IPS-18c (cell line): Measurements from ENCODE around the gene LY6G6F.
"Not testable (repeated sequence)": the region's sequence is repeated elsewhere in the genome, so short reads cannot be mapped to it uniquely, and the experiment has no call there.

Source experiments
- H3K4me3 ChIP-seq: 2 replicates; pipeline ENCODE4 v1.7.0; 2013; ENCODE audit warnings: low read depth, mild to moderate bottlenecking, low read length, moderate library complexity; ENCODE audit not compliant: insufficient read depth
- H3K9me3 ChIP-seq: one replicate; pipeline ENCODE4 v1.6.1; 2013; ENCODE audit warnings: mild to moderate bottlenecking, low read length, moderate library complexity; ENCODE audit not compliant: control insufficient read depth, insufficient read depth

Gene LY6G6F

DNA sequence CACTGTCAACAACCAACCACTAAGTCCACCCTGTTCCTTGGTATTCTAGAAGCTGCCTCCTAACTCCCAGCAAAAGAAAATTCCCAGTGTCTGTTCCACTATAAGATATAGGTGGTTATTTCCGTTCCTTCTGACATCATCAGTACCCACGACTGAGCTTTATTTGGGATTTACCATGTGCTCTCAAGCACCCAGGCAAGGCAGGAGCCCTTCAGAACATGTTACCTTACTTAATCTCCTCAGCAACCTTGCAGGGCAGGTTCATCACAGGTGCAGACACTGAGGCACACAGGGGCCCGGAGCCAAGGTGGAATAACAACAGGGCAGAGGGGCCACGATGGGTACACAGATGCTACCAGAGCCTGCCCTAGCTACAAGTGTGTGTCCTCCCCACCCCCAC lies 14.3 kb upstream of the LY6G6F start:
- Histone ChIP-seq H3K9me3 (peaks cover 4% of the 10 kb centered on the region), H3K4me3 (no peak overlapping the region)

DNA sequence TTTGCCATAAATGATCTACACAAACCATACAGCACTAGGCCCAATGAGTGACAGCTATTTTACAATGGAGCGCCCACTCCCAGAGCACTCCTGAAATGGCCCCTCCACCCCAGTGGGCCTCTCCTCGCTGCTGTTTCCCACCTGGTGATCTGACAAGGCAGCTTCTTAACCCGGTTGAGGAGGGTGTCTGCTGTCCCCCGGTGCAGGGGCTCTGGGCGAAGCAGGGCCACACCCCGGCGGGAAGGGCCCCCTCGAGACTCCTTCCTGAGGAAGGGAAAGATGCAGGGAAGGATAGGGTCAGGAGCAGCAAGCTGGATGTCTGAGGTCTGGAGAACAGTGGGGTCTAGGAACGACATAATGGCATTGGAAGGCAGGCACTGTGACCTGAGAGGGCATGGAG lies 13.8 kb upstream of the LY6G6F start:
- Histone ChIP-seq H3K4me3 (no peak overlapping the region), H3K9me3 (peaks cover 4% of the 10 kb centered on the region)

DNA sequence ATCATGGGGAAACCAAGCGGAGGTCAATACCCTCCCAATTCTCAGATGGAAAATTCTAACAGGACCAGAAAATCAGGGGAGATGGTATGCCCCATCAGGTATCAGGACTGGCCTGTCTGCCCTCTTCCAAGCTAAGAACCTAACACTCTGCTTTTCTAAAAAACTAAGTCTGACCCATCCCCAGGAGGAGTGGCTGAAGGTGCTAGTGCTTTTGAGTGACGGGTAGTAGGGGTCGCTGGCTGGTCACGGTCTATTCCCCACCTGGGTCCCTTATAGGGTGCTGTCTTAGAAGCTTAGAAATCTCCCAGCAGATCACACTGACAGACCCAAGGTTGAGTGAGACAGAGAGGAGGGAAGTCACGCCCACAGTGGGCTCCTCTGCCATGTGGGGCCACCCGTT lies 13.1 kb upstream of the LY6G6F start:
- no peak overlapping the region for H3K4me3 ChIP-seq
- H3K9me3 ChIP-seq = peaks cover 4% of the 10 kb centered on the region

DNA sequence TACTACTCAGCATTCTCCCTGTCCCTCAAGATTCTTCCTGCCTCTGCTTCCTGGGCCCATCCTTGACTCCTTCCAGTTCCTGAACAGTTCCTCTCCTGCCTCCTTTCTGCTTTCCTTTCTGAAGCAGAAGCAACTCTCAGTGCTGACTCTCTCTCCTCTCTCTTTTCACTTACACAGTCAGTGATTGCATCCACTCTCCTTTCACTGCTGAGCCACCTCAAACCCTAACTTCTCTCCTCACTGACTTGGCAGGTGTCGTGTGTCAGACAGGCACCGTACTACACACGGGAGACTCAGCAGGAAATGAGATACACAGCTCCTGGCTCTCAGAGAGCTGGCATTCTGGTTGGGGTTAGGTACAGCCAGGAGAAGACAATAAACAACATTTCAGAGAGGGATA lies 9.1 kb upstream of the LY6G6F start:
- no peaks in the 10 kb centered on the region for H3K9me3 ChIP-seq
- H3K4me3 ChIP-seq = no peak overlapping the region

DNA sequence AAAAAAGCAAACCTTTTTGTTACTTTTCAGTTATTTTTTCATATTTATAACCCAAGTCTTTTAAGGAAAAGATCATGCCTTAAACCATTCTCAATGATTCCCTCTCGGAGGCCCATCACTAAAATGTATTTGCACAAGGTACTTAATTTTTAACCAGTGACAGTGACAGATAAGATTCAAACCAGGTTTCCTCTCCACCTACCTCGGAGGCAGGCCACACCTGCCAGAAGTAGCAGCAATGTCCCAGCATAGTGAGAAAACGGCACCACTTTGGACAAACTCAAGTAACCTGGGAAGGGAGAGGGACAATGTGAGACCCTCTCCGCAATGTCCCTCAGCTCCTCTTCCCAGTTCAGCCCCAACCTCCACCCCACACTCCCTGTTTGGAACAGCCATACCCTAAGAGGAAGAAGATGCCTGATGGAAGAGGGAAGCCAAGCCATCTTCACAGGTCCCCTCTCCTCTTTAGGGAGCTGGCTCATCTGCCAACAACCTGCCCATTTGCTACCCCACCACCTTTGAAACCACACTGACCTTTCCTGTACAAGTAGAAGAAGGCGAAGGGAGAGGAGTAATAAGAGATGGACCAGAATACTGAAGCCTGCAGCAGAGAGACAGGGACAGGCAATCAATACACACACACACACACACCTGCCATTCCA lies 5.8 kb upstream of the LY6G6F start:
- Histone ChIP-seq H3K9me3 (no peaks in the 10 kb centered on the region), H3K4me3 (no peak overlapping the region)

DNA sequence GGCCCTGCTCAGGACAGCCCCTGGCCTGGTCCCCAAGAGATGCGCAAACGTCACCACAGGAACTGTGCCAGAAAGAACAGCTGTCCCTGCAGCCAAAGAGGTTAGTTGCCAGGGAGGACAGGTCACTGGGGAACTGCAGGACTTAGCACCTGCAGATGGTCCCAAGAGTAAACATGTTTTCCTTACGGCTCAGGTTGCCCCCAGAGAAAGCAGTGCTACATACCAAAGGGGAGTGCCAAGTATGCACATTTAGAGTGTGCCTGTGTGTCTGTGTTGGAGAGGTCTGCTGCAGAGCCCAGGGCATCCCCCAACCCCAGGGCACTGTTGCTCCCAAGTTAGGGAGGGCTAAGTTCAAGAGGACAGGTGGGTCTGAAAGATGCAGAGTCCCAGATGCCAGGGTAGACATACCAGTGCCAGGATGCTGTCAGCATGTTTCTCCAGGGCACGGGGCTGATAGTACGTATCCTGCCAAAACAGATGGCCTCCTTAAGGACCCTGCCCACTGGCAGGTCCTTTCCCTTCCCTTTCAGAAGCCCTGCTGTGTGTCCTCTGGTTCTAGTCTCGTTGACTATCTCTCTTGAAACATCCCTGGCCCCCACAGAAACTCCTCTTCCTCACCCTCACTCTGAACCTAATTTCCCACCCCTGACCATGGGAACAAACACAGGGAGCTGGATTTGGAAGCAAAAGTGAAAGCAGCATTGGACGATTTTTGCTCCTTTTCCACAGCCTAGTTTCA lies 4.8 kb upstream of the LY6G6F start:
- Histone ChIP-seq H3K9me3 (no peaks in the 10 kb centered on the region), H3K4me3 (peak overlapping the region; percentile 92)

DNA sequence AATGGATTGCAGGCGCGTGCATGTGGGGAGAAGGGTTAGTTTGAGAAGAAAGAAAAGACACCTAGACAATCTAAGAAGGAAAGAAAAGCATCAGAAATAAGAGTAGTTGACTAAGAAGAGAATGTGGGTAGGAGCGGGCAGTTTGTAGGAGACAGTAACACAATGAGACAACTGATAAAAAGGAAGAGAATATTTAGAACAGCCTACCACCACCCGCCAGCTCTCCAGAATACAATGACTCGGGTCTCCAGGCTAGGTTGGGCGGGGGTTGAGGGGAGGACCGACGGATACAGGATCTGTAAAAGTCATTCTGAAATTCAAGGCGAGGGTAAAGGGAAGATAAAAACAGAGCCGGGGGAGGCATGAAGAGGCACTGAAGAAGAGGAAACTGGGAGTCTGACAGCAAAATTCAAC lies 4.3 kb upstream of the LY6G6F start:
- H3K9me3 ChIP-seq = no peaks in the 10 kb centered on the region
- peak overlapping the region; percentile 92 for H3K4me3 ChIP-seq

DNA sequence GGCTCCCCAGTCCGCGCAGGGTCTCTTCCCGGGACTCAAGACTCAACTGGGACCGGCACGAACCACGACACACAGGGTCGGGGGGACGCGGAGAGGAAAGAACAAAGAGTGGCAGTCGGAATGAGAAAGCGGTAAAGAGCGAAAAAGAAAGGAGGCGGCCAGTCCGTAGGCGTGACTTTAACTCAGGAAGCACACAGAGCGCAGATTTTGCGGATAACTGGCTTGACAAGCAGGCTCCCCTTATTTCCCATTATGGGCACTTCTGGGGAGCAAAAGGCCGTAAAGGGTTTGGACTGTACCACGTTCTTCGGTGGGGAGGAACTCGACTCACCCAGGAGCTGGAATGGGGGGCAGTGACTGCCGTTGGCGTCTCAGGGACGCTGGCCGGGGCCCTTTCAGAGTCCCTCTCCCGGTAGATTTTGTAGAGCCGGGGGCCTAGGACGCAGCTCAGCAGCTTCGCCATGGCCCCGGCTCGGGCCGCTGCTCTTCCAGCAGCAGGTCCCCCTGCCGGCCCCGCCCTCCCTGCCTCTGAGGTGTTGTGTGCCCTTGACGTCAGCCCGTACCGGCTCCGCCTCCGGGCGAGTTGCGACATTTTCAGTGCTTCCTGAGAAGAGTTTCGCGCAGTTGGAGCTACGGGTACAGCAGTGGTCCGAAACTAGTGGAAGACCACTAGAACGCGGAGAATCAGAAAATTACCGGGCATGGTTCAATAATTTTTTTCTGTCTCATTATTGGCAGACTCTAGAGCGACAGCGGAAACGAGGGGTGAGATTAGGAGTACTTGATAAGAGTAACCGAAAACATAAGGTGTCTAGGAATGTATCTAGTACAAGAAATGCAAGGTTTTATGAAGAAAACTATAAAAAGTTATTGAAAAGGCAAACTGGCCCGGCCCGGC lies 3.6 kb upstream of the LY6G6F start, which contains the start of gene ABHD16A:
TSS of gene ABHD16A (minus strand) at position 506 of the 898 bp plus-strand sequence. CDS start at position 463, 43 bp downstream.
- no peaks in the 10 kb centered on the region for H3K9me3 ChIP-seq
- H3K4me3 ChIP-seq = peak within 1 kb of the TSS; percentile 92

DNA sequence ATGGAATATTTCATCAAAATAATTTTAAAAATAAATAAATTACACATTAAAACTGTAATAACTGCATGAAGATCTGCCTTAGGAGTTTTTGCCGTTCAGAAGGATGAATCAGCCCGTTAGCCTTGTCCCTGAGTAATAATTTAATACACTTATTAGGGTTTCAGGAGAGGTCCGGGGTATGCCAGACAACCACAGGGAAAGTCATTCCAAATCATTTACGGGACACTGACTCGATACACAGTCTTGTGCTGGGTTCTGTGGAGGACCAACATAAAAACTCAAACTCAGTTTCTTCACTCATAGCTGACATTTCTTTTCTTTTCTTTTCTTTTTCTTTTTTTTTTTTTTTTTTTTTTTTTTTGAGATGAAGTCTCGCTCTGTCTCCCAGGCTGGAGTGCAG lies 735 bp upstream of the LY6G6F start:
- Histone ChIP-seq H3K9me3 (no peaks in the 10 kb centered on the region), H3K4me3 (no peak overlapping the region)

DNA sequence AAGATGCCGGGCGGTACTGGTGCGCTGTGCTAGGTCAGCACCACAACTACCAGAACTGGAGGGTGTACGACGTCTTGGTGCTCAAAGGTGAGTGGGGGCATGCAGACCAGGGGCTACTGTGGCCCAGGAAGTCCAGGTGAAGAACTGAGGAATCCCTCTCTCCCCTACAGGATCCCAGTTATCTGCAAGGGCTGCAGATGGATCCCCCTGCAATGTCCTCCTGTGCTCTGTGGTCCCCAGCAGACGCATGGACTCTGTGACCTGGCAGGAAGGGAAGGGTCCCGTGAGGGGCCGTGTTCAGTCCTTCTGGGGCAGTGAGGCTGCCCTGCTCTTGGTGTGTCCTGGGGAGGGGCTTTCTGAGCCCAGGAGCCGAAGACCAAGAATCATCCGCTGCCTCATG lies 1.0 kb downstream of the LY6G6F start:
- Histone ChIP-seq H3K9me3 (no peaks in the 10 kb centered on the region), H3K4me3 (no peak overlapping the region)

DNA sequence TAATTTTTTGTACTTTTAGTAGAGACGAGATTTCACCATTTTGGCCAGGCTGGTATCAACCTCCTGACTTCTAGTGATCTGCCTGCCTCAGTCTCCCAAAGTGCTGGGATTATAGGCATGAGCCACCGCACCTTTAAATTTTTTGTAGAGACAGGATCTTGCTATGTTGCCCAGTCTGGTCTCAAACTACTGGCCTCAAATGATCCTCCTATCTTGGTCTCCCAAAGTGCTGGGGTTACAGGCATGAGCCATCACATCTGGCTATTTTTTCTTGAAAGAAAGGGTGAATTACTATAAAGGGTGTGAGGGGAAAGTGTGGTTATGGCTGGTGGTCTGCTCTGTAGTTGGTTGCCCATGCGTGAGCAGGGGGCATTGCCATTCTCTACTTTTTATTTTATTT lies 1.6 kb downstream of the LY6G6F start:
- Histone ChIP-seq H3K4me3 (no peak overlapping the region), H3K9me3 (no peaks in the 10 kb centered on the region)

DNA sequence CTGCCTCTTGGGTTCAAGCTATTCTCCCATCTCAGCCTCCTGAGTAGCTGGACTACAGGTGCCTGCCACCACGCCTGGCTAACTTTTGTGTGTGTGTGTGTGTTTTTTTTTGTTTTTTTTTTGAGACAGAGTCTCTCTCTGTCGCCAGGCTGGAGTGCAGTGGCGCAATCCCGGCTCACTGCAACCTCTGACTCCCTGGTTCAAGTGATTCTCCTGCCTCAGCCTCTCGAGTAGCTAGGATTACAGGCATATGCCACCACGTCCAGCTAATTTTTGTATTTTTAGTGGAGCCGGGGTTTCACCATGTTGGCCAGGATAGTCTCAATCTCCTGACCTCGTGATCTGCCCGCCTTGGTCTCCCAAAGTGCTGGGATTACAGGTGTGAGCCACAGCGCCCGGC lies 2.5 kb downstream of the LY6G6F start:
- H3K4me3 ChIP-seq = not testable (repeated sequence)

DNA sequence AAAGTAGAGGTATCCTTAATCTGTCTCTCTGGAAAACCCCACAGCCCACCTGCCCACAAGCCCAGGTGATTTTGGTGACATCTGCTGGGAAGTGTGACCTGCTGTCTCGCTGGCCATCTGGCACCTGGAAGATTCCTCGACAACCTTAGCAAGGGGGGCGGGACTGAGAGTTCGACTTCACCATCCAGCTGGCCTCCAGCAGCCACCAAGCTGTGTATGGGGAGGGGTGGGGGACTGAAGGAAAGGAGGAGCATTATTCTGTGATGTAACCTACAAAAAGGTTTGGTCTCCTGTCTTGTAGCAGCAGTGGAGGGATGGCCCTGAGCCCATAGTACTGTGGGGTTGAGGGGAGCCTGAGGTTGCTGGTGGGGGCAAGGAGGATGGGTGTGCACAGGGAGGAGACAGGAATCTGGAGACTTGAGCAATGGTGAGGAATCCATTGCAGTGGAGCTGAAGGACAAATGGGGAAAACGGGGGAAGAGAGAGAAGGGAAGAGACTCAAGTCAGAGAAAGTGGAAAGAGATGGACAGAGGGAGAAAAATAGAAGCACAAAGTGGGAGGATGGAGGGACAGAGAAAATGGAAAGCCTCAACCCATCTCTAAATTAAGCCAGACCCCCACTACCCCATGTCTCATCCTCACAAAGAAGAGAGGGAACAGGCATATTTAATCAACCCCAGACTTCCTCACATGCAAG lies 4.0 kb downstream of the LY6G6F start:
- Histone ChIP-seq H3K4me3 (no peak overlapping the region), H3K9me3 (no peaks in the 10 kb centered on the region)

More for the DNA sequence above, 2.5 kb downstream of the LY6G6F start:
- not testable (repeated sequence) for H3K9me3 ChIP-seq

DNA sequence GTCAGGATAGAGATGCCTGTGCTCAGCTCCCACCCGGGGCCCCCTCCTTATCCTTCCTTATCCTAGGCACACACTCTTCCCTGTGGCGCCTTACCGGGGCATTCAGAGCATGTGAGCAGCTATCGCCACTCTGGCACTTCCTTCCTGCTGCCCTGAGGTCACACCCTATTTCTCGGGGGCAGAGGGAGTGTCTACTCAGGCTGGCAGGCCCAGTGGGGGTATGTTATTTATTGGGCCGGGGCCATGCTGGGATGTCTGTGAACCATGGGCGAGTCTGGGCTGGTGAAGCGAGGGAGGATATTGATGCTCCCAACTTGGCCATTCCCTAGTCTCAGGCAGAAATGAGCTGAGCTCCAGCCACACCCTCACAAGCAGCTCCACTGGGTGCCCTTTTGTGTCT lies 4.6 kb downstream of the LY6G6F start:
- Histone ChIP-seq H3K4me3 (no peak overlapping the region), H3K9me3 (no peaks in the 10 kb centered on the region)

DNA sequence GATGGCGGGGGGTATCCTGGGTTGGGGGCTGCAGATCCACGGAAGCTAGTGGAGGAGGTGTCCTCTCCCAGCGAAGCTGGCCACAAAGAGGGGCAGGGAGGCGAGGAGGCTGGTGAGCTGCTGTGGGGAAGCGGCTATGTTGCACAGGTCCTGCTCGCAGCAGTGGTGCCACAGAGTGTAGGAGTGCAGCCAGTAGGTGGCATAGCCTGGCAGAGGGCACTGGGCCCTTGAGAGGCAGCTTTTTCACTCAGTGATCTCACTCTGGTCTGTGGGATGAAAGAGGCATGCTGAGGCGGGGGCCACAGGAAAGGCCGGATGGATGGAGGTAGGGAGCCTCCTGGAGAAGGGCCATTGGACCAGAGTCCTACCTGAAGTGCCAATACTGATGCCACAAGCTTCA lies 5.6 kb downstream of the LY6G6F start:
- H3K4me3 ChIP-seq = no peak overlapping the region
- H3K9me3 ChIP-seq = no peaks in the 10 kb centered on the region

DNA sequence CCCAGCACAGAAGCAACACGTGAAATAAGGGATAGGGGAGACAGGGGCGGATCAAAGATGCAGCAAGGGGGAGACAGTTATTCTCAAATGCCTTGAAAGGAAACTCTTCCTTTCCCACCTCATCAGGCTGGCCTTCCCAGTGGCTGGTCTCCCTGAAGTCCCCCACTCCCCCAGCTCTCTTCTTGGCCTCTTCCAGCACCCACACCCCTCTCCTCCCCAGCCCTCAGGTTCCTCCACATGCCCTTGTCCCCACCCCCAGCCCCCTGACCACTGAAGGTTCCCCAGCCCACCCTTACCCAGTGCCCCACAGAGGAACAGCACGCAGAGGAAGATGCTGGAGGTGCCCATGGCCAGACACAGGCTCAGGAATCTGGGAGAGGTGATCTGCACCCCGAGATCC lies 6.8 kb downstream of the LY6G6F start:
- H3K4me3 ChIP-seq = no peak overlapping the region
- no peaks in the 10 kb centered on the region for H3K9me3 ChIP-seq

DNA sequence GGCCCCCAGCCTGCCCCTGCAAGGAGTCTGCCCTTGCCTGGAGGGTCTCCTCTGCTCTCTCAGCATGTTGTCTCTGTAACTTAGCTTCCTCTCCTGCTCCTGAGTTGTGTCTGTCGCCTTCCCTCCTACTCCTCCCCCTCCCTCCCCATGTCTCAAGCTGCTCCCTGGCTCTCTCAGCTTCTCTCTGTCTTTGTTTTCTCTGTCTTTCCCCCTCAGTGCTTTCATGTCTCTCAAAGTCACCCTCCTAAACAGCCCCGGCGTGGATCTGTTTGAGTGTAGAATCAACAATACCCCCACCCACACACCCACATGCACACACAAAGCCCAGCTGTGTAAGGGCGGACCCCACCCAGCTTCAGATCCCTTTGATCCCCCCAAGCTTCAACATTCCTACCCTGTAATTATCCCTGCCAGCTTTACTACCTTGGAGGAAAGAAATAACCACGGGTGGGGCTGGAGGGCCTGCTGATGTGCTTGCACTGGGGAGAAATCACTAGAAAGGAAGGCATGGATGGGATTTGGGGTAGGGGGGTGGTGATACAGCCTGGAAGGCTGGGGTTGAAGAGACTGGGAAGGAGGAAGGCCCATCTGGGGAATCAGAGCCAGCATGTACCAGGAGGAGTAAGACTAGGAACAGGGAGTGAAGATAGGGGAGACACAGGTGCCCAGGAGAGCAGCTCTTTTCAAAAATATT lies 7.5 kb downstream of the LY6G6F start:
- H3K9me3 ChIP-seq = no peaks in the 10 kb centered on the region
- no peak overlapping the region for H3K4me3 ChIP-seq
